ENCODE measurements around the gene C9orf72. TPM values are rescaled to one million over a fixed set of nuclear protein-coding genes. Genes with fewer than 3 reads are reported as not detected.

C9orf72 gene
- total and polyA plus RNA-seq, 9 of the 15 experiments (the other 6 are each of a cell fraction or from before 2014, with no cell fraction given) = 2.3 to 7.3 (median 4.1) TPM

- TF ChIP-seq JUND (IDR thresholded peaks at IDR 0.05; ENCODE audit: borderline replicate concordance, low read depth, low read length) (no peak), JUND (tag; IDR thresholded peaks at IDR 0.05; ENCODE audit: borderline replicate concordance, low read depth, low read length) (no peak), XRCC3 (IDR thresholded peaks at IDR 0.05) (no peak), MTA3 (IDR thresholded peaks at IDR 0.05; ENCODE audit: borderline replicate concordance) (no peak), OTX1 (CRISPR knock-in tag; IDR thresholded peaks at IDR 0.05) (no peak), NCOA6 (IDR thresholded peaks at IDR 0.05) (no peak), ARHGAP35 (IDR thresholded peaks at IDR 0.05; ENCODE audit: partially characterized antibody) (no peak), BRCA1 (IDR thresholded peaks at IDR 0.05) (no peak), BRCA1 (CRISPR knock-in tag; IDR thresholded peaks at IDR 0.05) (no peak), ZNF324 (CRISPR knock-in tag; IDR thresholded peaks at IDR 0.05) (no peak), TCFL5 (CRISPR knock-in tag; conservative IDR thresholded peaks at IDR 0.05) (no peak), ARID1B (IDR thresholded peaks at IDR 0.05) (no peak), ZZZ3 (IDR thresholded peaks at IDR 0.05) (no peak), POLR2G (IDR thresholded peaks at IDR 0.05; ENCODE audit: low read depth, low read length) (no peak), HMG20B (CRISPR knock-in tag; IDR thresholded peaks at IDR 0.05) (no peak), MYNN (IDR thresholded peaks at IDR 0.05) (no peak), MYNN (CRISPR knock-in tag; IDR thresholded peaks at IDR 0.05) (no peak), RFX5 (IDR thresholded peaks at IDR 0.05; ENCODE audit: low read depth, low read length) (no peak)
- no peaks in the 10 kb centered on the region; a peak in 2 of 5 replicates for H3K4me1 ChIP-seq (replicated peaks in 1 of 2; ENCODE audit: control insufficient read depth in 2 of 2, insufficient read depth in 2 of 2, low read length in 2 of 2)
- intact Hi-C loops (cut with micrococcal nuclease) = no loop called here
- no peaks in the 10 kb centered on the region for H3K27me3 ChIP-seq (ENCODE audit: control insufficient read depth in 2 of 2, insufficient read depth in 2 of 2, low read length in 2 of 2)
- DNase-seq (ENCODE audit: extremely low read depth in 1 of 4, low spot score in 3 of 4) = no peak
- no peaks in the 10 kb centered on the region for H3K9me1 ChIP-seq (ENCODE audit: control insufficient read depth, insufficient read depth, low read length)
- 32% methylated on average over 5 of the region's 10 CpGs for WGBS (ENCODE audit: insufficient coverage, low coverage, missing lambda C conversion rate)
- H3K9me3 ChIP-seq (replicated peaks; ENCODE audit: control insufficient read depth, insufficient read depth, low read depth, low read length) = no peaks in the 10 kb centered on the region
- in situ Hi-C loops (cut with MboI) = loop anchor here (10.0 kb wide), 1 partner anchor 65 kb away; no protein-coding TSS in a partner anchor
- no peak for ATAC-seq
- H3K9ac ChIP-seq (ENCODE audit: insufficient read depth in 1 of 2, low read depth in 2 of 2, low read length in 2 of 2) = no peak overlapping the region
- FAIRE-seq = no peak
- no peak overlapping the region for H3K27ac ChIP-seq (ENCODE audit: extremely low read depth, low read depth, low read length)
- no peak overlapping the region for H2AFZ ChIP-seq (ENCODE audit: low read depth, low read length)
- peaks cover 92% of the 10 kb centered on the region for H3K79me2 ChIP-seq (ENCODE audit: control insufficient read depth, insufficient read depth, low read length)
- no peak overlapping the region for H3K4me3 ChIP-seq
- H3K36me3 ChIP-seq (ENCODE audit: control insufficient read depth, insufficient read depth, low read length) = peaks cover 6% of the 10 kb centered on the region; the same call in 1 of the 3 replicates
- BruUV-seq (replicated peaks) = no TSS peak
- ChIA-PET POLR2A (no interaction called here), CTCF (ENCODE audit: low intra/inter-chr PET ratio) (no interaction called here)
- H4K20me1 ChIP-seq (replicated peaks; ENCODE audit: control insufficient read depth, insufficient read depth, low read length) = no peaks in the 10 kb centered on the region
- no peak overlapping the region for H3K4me2 ChIP-seq (ENCODE audit: insufficient read depth, low read length)
Measured at GRCh38 chr9:27519466-27520465, 53.5 kb downstream of the C9orf72 start.

All from K562 (cell line).